ENCODE data around the gene TNKS1BP1. TPM values are rescaled to one million over a fixed set of nuclear protein-coding genes. Genes with fewer than 3 reads are reported as not detected.
"Not testable (repeated sequence)": the region's sequence is repeated elsewhere in the genome, so short reads cannot be mapped to it uniquely, and the experiment has no call there.

The TNKS1BP1 gene
- total RNA-seq, 1 donor from 2014 or later, result 160 TPM

- ATAC-seq, result no peak
Measured at GRCh38 chr11:57353036-57353435, 28.3 kb upstream of the TNKS1BP1 start.

GRCh38 chr11:57349491-57350274 lies 24.9 kb upstream of the TNKS1BP1 start:
- peak; percentile 43 for ATAC-seq

- ATAC-seq, result no peak
Measured at GRCh38 chr11:57348636-57349313, 24.0 kb upstream of the TNKS1BP1 start.

GRCh38 chr11:57348052-57348451 lies 23.3 kb upstream of the TNKS1BP1 start:
- ATAC-seq, result no peak

GRCh38 chr11:57347336-57347735 lies 22.6 kb upstream of the TNKS1BP1 start:
- ATAC-seq, result no peak

GRCh38 chr11:57345555-57346211 lies 20.9 kb upstream of the TNKS1BP1 start:
- peak; percentile 83 for ATAC-seq

- no peak for ATAC-seq
Measured at GRCh38 chr11:57344826-57345225, 20.1 kb upstream of the TNKS1BP1 start.

- no peak for ATAC-seq
Measured at GRCh38 chr11:57343825-57344224, 19.1 kb upstream of the TNKS1BP1 start.

- no peak for ATAC-seq
Measured at GRCh38 chr11:57342702-57343101, 17.9 kb upstream of the TNKS1BP1 start.

GRCh38 chr11:57341250-57341808 lies 16.6 kb upstream of the TNKS1BP1 start:
- ATAC-seq, result no peak

- peak; percentile 24 for ATAC-seq
Measured at GRCh38 chr11:57340039-57340615, 15.4 kb upstream of the TNKS1BP1 start.

- no peak for ATAC-seq
Measured at GRCh38 chr11:57339328-57339727, 14.6 kb upstream of the TNKS1BP1 start.

- ATAC-seq, result no peak
Measured at GRCh38 chr11:57338142-57338541, 13.4 kb upstream of the TNKS1BP1 start, which contains the start of gene P2RX3. Gene P2RX3, plus strand, starts transcription at chr11:57338352. Its CDS starts 199 bp downstream, at chr11:57338551.

- ATAC-seq, result not testable (repeated sequence)
Measured at GRCh38 chr11:57336856-57337255, 12.1 kb upstream of the TNKS1BP1 start.

GRCh38 chr11:57336111-57336666 lies 11.4 kb upstream of the TNKS1BP1 start:
- no peak for ATAC-seq

- peak; percentile 95 for ATAC-seq
Measured at GRCh38 chr11:57335343-57336110, 10.8 kb upstream of the TNKS1BP1 start, which contains the start of gene SSRP1. Gene SSRP1, minus strand, starts transcription at chr11:57335892. Its CDS starts 771 bp downstream, at chr11:57335121.

GRCh38 chr11:57335023-57335342 lies 10.2 kb upstream of the TNKS1BP1 start:
- no peak for ATAC-seq

GRCh38 chr11:57332694-57333440 lies 8.1 kb upstream of the TNKS1BP1 start:
- ATAC-seq, result no peak

GRCh38 chr11:57331720-57332119 lies 7.0 kb upstream of the TNKS1BP1 start:
- no peak for ATAC-seq

GRCh38 chr11:57330029-57330428 lies 5.3 kb upstream of the TNKS1BP1 start:
- ATAC-seq, result no peak

- no peak for ATAC-seq
Measured at GRCh38 chr11:57327721-57328120, 3.0 kb upstream of the TNKS1BP1 start.
